ENCODE results near the gene APOBEC3C. TPM values are rescaled to one million over a fixed set of nuclear protein-coding genes. Genes with fewer than 3 reads are reported as not detected.
"Not testable (repeated sequence)": the region's sequence is repeated elsewhere in the genome, so short reads cannot be mapped to it uniquely, and the experiment has no call there.

Gene APOBEC3C
- polyA plus RNA-seq, 3 donors from 2014 or later, result 242 to 468 (median 346) TPM

- no peak overlapping the region for H3K27ac Mint-ChIP-seq
- H3K36me3 Mint-ChIP-seq, result no peaks in the 10 kb centered on the region
- H3K4me1 Mint-ChIP-seq, result peaks cover 0 to 2% of the 10 kb centered on the region in 2 donors
- peaks cover 3 to 7% (median 5%) of the 10 kb centered on the region in 3 donors for H3K27me3 Mint-ChIP-seq (ENCODE audit: low read depth in 3 of 3)
- no peak overlapping the region for H3K4me3 Mint-ChIP-seq
- peak; percentile 22 to 47 (median 38) for DNase-seq
- H3K9me3 Mint-ChIP-seq, result peaks cover 0 to 2% (median 0%) of the 10 kb centered on the region in 6 donors
These were observed 40.5 kb upstream of the APOBEC3C start for GRCh38 chr22:38973289-38974169.

- Mint-ChIP-seq H3K4me1 (peaks cover 0 to 2% of the 10 kb centered on the region in 2 donors), H3K9me3 (peaks cover 0 to 2% (median 0%) of the 10 kb centered on the region in 6 donors), H3K27ac (no peak overlapping the region), H3K36me3 (no peaks in the 10 kb centered on the region), H3K4me3 (no peak overlapping the region), H3K27me3 (ENCODE audit: low read depth in 3 of 3) (peaks cover 3 to 8% (median 7%) of the 10 kb centered on the region in 3 donors)
- DNase-seq, result no peak
These were observed 39.8 kb upstream of the APOBEC3C start for GRCh38 chr22:38974170-38974825.

GRCh38 chr22:38974826-38975175 lies 39.3 kb upstream of the APOBEC3C start:
- H3K27ac Mint-ChIP-seq, result no peak overlapping the region
- DNase-seq, result no peak
- H3K27me3 Mint-ChIP-seq (ENCODE audit: low read depth in 3 of 3), result peaks cover 3 to 7% (median 7%) of the 10 kb centered on the region in 3 donors
- no peak overlapping the region for H3K4me3 Mint-ChIP-seq
- H3K36me3 Mint-ChIP-seq, result no peaks in the 10 kb centered on the region
- H3K9me3 Mint-ChIP-seq, result peaks cover 0 to 2% (median 0%) of the 10 kb centered on the region in 6 donors
- H3K4me1 Mint-ChIP-seq, result peaks cover 0 to 2% of the 10 kb centered on the region in 2 donors

- H3K36me3 Mint-ChIP-seq; DNase-seq; H3K27ac Mint-ChIP-seq; H3K4me3 Mint-ChIP-seq; H3K9me3 Mint-ChIP-seq; H3K27me3 Mint-ChIP-seq (ENCODE audit: low read depth in 3 of 3): not testable (repeated sequence)
- H3K4me1 Mint-ChIP-seq, result peaks cover 13 to 15% of the 10 kb centered on the region in 2 donors
These were observed 36.8 kb upstream of the APOBEC3C start for GRCh38 chr22:38977289-38977688.

- Mint-ChIP-seq H3K4me3 (peak overlapping the region in 1 of 5 donors; percentile 21), H3K4me1 (peaks cover 21 to 35% of the 10 kb centered on the region in 2 donors)
- not testable (repeated sequence) for H3K36me3 Mint-ChIP-seq; H3K27me3 Mint-ChIP-seq (ENCODE audit: low read depth in 3 of 3); H3K9me3 Mint-ChIP-seq; H3K27ac Mint-ChIP-seq; DNase-seq
These were observed 33.5 kb upstream of the APOBEC3C start for GRCh38 chr22:38980587-38980986.

GRCh38 chr22:38981005-38981991 lies 32.8 kb upstream of the APOBEC3C start:
- H3K4me1 Mint-ChIP-seq, result peaks cover 21 to 35% of the 10 kb centered on the region in 2 donors
- no peaks in the 10 kb centered on the region for H3K36me3 Mint-ChIP-seq
- H3K9me3 Mint-ChIP-seq, result no peaks in the 10 kb centered on the region
- peak overlapping the region; percentile 92 to 100 (median 96) for H3K4me3 Mint-ChIP-seq
- H3K27ac Mint-ChIP-seq, result peak overlapping the region in 3 of 6 donors; percentile 34 to 85 (median 80)
- peaks cover 0 to 6% (median 3%) of the 10 kb centered on the region in 3 donors for H3K27me3 Mint-ChIP-seq (ENCODE audit: low read depth in 3 of 3)
- DNase-seq, result no peak

- peak; percentile 70 to 82 (median 75) for DNase-seq
- Mint-ChIP-seq H3K27me3 (ENCODE audit: low read depth in 3 of 3) (peaks cover 0 to 7% (median 3%) of the 10 kb centered on the region in 3 donors), H3K36me3 (no peaks in the 10 kb centered on the region), H3K4me3 (peak within 1 kb of the TSS; percentile 92 to 100 (median 96)), H3K9me3 (no peaks in the 10 kb centered on the region), H3K27ac (peak within 1 kb of the TSS in 5 of 6 donors; percentile 77 to 95 (median 86)), H3K4me1 (peaks cover 21 to 35% of the 10 kb centered on the region in 2 donors)
These were observed 31.8 kb upstream of the APOBEC3C start, which contains the start of gene APOBEC3B for GRCh38 chr22:38981992-38982927. Gene APOBEC3B (plus strand): TSS chr22:38982347. CDS start chr22:38982454, 107 bp downstream.

- Mint-ChIP-seq H3K27ac (peak overlapping the region in 1 of 6 donors; percentile 76), H3K4me1 (peaks cover 23 to 37% of the 10 kb centered on the region in 2 donors), H3K9me3 (no peaks in the 10 kb centered on the region), H3K36me3 (no peaks in the 10 kb centered on the region), H3K27me3 (ENCODE audit: low read depth in 3 of 3) (peaks cover 0 to 4% (median 0%) of the 10 kb centered on the region in 3 donors), H3K4me3 (no peak overlapping the region)
- no peak for DNase-seq
These were observed 29.8 kb upstream of the APOBEC3C start for GRCh38 chr22:38984224-38984623.

GRCh38 chr22:38984784-38985757 lies 29.0 kb upstream of the APOBEC3C start:
- not testable (repeated sequence) for H3K27me3 Mint-ChIP-seq (ENCODE audit: low read depth in 3 of 3); H3K27ac Mint-ChIP-seq; H3K36me3 Mint-ChIP-seq; H3K9me3 Mint-ChIP-seq
- H3K4me3 Mint-ChIP-seq, result peak overlapping the region in 1 of 5 donors; percentile 42
- H3K4me1 Mint-ChIP-seq, result peaks cover 29 to 44% of the 10 kb centered on the region in 2 donors
- DNase-seq, result peak in 2 of 3 donors; percentile 28 to 37

GRCh38 chr22:38986629-38987028 lies 27.4 kb upstream of the APOBEC3C start:
- no peak for DNase-seq
- peaks cover 0 to 4% (median 0%) of the 10 kb centered on the region in 3 donors for H3K27me3 Mint-ChIP-seq (ENCODE audit: low read depth in 3 of 3)
- H3K9me3 Mint-ChIP-seq, result no peaks in the 10 kb centered on the region
- no peaks in the 10 kb centered on the region for H3K36me3 Mint-ChIP-seq
- no peak overlapping the region for H3K27ac Mint-ChIP-seq
- peaks cover 25 to 36% of the 10 kb centered on the region in 2 donors for H3K4me1 Mint-ChIP-seq
- H3K4me3 Mint-ChIP-seq, result no peak overlapping the region

- Mint-ChIP-seq H3K4me3 (no peak overlapping the region), H3K27me3 (ENCODE audit: low read depth in 3 of 3) (peaks cover 0 to 2% (median 0%) of the 10 kb centered on the region in 3 donors), H3K4me1 (peaks cover 18 to 29% of the 10 kb centered on the region in 2 donors), H3K36me3 (no peaks in the 10 kb centered on the region), H3K9me3 (no peaks in the 10 kb centered on the region), H3K27ac (no peak overlapping the region)
- no peak for DNase-seq
These were observed 26.7 kb upstream of the APOBEC3C start for GRCh38 chr22:38987171-38987895.
